Measurements from ENCODE around the gene MALRD1.
"Not testable (repeated sequence)": the region's sequence is repeated elsewhere in the genome, so short reads cannot be mapped to it uniquely, and the experiment has no call there.

MALRD1 gene

DNA sequence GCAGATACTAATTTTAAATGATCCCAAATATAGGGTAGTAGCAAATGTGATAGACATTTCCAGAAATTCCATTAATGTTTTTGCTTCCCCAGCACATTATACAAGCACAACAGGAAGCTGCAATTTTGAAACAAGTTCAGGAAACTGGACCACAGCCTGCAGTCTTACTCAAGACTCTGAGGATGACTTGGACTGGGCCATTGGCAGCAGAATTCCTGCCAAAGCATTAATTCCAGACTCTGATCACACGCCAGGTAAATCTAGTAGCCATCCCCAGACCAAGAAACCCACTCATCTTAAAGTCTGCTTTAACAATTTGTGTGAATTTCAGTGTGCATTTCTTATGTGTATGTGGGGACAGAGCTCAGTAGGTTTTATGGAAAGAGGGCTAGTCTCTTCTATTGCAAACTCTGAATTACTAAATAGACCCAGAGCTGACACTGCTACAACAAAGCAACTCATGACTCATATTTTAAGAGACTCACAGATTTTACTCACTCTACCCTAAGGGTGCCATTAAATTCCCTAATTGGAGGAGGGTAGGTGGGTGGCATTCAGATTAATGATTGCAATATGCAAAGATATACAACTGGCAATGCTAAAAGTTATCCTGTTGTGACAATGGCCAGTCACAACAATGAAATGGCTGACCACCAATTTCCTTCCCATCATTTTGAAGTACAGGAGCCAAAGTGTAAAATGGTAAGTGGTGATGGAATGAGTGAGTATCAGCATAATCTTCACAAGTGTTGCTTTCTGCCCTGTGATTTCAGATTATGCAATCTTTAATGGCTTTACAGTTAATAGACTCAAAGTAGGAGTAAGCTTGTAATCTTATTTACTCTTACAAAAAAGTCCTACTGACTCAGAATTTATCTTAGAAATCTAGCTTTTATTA is 450.0 kb downstream of the MALRD1 start:
- DNase-seq (ENCODE audit: low spot score), result no peak

DNA sequence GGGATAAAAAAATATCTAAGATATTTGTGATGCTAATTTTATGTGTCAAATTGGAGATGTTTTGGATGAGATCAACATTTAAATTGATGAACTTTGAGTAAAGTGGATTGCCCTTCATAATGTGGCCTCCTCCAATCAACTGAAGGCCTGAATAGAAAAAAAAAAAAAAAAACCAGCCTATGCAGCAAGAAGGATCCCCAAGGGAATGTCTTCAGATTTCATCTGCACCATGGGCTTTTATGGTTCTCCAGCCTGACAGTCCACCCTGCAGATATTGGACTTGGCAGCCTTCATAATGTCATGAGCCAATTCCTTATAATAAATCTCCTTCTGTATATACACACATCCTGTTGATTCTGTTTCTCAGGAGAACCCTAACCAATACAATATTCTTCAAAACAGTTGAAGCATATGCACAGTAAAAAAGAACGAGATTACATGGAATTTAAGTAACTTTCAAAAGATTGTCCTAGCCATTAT is 450.7 kb downstream of the MALRD1 start:
- DNase-seq (ENCODE audit: low spot score), result no peak

DNA sequence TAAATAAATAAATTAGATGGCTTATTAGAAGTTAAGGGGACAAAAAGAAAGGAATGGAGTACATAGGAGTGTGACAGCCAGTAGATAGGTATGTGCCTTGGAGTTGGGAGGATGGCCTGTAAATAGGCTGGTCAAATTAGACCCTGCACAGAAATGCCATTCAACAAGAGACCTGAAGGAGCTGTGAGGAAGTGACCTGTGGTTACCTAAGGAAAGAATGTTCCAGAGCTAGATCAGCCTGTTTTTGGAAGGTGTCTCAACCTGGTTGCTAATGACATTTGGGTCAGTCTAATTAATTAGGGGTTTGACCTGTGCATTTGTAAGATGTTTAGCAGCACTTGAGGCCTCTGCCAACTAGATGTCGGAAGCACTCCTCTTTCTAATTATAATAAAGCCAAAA is 452.4 kb downstream of the MALRD1 start:
- no peak for DNase-seq (ENCODE audit: low spot score)

DNA sequence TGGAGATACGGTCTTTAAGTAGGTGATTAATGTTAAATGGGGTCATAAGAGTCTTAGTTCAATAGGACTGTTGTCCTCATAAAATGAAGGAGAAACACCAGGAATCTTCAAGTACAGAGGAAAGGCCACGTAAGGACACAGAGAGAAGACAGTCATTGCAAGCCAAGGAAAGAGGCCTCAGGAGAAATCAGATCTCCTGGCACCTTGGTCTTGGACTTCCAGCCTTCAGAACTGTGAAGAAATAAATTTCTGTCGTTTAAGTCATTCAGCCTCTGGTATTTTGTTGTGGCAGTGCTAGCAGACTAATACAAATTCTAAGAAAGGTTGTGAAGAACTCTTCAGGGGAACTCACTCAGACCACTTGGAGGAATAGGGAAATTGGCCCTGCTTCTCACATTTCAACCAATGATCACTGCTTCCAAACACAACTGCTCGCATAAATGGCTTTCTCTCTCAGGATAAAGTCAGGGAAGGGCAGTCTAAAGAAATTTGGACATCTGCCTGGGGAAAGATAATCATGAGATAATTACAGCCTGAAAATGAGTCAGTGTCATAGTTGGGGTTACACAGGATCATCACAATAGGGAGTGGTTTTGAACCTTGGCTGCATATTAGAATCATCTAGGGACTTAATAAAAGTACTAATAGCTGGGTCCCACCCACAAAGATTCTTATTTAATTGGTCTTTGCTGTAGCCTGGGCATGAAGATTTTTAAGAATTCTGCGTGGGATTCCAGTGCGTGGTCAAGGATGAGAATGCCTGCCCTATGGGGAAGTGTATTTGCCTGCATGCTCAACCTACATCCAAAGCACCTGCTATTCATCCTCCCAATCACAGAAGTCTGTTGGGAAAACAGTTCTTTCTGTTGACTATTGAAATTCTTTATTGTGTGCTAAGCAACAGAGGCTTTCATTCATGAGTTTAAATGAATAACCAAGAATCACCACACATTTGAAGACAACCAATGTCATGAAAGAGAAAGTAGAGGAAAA is 457.0 kb downstream of the MALRD1 start:
- no peak for DNase-seq (ENCODE audit: low spot score)

DNA sequence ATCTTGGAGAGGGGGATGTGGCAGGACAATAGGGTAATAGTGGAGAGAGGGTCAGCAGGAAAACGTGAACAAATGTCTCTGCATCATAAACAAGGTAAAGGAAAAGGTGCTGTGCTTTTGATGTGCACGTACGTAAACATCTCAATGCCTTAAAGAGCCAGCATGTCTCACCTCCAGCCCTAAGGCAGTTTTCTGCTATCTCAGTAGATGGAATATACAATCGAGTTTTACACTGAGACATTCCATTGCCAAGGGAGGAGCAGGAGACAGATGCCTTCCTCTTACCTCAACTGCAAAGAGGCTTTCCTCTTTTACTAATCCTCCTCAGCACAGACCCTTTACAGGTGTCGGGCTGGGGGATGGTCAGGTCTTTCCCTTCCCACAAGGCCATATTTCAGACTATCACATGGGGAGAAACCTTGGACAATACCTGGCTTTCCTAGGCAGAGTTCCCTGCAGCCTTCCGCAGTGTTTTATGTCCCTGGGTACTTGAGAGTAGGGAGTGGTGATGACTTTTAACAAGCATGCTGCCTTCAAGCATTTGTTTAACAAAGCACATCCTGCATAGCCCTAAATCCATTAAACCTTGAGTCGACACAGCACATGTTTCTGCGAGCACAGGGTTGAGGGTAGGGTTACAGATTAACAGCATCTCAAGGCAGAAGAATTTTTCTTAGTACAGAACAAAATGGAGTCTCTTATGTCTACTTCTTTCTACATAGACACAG is 461.6 kb downstream of the MALRD1 start:
- DNase-seq (ENCODE audit: low spot score), result not testable (repeated sequence)

DNA sequence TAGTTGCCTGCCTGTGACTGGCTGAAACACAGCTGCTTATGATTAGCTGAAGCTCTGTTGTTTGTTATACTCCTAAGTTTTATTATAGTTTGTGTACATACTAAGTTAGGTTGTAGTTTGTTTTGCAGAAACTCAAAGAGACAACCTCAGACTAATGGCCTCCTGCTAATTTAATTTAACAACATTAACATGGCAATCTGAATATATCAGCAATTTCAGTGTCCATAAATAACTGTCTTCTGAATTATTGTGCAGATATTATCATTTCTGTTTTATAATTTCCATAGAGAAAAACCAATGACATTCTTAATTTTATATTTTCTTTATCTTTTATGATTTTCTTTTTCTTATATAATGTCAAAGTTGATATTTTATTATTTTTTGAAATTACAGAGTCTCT is 469.5 kb downstream of the MALRD1 start:
- no peak for DNase-seq (ENCODE audit: low spot score)

DNA sequence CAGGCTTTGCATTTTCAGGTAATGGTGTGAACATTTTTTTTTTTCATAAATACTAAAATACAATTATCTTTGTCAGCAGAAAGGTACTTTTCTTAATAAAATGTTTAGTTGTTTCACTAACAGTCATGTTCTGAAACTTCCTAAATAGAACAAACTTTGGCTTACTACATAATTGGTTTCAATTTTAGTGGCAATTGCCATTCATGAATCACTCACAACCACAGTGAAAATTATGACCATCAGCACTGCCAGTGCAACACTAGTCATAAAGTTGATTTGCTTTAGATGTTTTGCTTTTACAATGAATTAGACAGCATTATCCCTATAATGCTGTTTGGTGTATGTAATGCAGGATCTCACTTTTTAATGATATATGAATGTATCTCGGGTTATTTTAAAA is 470.0 kb downstream of the MALRD1 start:
- DNase-seq (ENCODE audit: low spot score), result no peak

DNA sequence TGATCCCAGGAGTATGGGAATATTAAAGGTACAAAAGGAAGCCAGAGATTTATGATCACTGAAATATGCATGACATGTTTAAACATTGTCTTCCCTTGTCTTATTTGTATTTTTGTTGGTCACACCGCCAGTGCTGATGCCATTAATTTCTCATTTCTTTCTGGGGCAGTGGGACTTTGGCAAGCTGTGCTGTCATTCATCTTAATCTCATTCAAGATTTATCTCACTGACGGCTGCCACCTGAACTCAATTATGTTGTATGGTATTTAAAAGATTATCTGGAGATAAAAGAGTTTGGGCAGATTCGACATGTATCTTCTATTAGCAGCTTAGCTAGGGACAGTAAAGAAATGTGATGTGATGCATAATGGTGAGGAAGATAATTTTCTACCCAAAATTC is 482.7 kb downstream of the MALRD1 start:
- no peak for DNase-seq (ENCODE audit: low spot score)

DNA sequence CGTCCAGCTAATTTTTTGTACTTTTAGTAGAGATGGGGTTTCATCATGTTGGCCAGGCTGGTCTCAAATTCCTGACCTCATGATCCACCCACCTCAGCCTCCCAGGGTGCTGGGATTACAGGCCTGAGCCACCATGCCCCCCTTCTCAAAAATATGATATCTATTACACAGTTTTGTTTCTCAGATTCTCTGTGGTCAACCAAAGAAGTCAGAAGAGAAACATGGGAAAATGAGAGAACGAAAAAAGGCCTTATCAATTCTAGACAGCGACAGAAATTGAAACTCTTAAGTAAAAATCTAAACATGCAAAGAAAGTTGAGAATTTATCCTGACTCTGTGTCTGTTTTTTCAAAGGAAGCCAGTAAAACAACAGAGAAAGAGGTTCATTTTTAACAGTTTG is 483.8 kb downstream of the MALRD1 start:
- DNase-seq (ENCODE audit: low spot score), result no peak

DNA sequence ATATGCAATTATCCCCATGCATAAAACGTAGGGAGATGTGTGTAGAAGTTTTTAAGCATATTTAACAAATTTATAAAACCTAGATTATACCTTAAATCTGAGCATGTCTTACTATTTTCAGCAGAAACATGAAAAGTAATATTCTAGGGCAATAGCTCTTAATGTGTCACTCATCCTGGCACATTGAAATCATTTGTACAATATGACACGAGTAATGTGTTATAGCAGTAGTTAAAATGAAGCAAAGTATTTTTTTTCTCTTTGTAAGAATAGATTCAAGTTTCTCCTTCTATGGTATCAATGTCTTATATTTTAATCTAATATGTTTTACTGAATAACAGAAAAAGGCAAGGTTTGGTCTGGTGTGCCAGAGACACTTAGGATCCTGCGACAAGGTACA is 492.7 kb downstream of the MALRD1 start:
- no peak for DNase-seq (ENCODE audit: low spot score)

DNA sequence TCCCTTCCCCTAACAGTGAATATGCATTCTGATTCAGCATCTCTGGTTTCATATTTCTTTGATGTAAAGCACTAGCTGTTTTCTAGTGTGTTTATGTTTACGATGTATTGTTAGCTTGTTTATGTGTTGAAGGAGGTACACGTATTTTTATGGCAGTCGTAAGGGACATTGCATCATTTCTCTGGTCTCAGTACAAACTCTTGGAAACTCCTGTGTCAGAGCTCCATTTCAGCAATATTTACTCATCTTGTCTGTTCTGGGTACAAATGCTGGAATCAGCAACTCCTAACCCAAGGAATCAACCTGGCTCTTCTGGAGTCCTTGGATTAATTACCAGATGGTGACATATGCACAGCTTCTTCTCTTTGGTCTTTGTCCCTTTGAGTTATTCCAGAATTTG is 497.6 kb downstream of the MALRD1 start:
- DNase-seq (ENCODE audit: low spot score), result no peak

DNA sequence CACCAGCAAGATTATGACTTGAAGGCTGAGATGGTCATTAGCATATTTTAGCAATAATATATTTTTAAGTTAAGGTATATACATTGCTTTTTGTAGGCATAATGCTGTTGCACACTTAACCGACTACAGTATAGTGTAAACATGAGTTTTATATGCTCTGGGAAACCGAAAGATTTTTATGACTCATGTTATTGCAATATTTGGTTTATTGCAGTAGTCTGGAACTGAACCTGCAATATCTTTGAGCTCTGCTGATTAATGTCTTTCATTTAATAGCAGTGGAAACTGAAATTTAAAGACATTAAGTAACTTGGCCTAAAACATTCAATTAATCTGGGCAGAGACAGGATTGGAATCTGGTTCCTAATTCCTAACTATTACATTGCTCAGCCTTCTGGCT is 500.9 kb downstream of the MALRD1 start:
- DNase-seq (ENCODE audit: low spot score), result no peak

DNA sequence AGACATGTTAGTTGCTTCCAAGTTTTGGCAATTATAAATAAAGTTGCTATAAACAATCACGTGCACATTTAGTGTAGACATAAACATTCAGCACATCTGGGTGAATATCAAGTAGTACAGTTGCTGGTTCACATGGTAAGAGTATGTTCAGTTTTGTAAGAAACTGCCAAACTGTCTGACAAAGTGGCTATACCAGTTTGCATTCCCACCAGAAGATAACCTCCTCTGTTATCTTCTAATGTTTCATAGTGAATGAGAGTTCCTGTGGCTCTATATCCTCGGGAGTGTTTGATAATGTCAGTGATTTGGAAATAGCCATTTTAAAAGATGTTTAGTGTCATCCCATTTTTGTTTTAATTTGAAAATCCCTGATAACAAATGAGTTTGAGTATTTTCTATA is 508.1 kb downstream of the MALRD1 start:
- no peak for DNase-seq (ENCODE audit: low spot score)

DNA sequence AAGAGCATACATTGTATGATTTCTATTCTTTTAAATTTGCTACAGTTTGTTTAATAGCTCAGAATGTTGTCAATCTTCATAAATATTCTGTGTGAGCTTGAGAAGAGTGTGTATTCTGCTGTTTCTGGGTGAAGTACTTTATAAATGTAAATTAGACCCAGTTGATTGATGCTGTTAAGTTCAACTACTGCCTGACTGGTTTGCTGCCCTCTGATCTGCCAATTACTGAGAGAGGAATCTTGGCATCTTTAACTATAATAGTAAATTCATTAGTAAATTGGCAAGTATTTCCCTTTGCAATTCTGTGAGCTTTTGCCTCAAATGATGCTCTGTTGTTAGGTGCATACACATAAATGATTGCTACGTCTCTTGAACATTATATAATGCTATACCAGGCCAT is 512.6 kb downstream of the MALRD1 start:
- DNase-seq (ENCODE audit: low spot score), result no peak

DNA sequence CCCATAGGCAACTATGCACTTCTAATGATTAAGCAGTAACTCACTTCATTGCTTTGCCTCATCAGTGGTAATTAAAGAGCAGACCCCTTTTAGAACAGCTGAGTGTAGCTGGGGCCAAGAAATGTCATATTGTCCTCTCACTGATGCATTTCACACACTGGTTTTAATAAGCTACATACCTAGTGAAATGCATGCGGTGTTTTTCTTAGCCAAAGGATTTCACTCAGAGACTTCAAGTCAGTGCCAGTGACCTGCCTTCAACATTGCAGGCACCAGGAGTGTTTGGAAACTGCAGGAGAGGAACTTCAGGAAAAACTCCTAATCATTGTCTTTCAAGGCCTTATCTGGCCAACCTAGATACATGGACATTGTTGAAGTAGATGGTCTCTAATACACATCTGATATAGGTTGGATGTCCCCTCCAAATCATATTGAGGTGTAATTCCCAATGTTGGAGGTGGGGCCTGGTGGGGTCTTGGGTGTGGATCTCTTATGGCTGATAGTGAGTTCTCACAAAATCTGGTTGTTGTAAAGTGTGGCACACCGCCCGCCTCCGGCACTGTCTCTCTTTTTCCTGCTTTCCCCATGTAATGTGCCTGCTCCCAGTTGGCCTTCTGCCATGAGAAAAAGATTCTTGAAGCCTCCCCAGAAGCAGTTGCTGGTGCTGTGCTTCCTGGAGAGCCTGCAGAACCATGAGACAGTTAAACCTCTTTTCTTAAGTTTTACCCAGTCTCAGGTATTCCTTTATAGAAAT is 515.0 kb downstream of the MALRD1 start:
- no peak for DNase-seq (ENCODE audit: low spot score)

DNA sequence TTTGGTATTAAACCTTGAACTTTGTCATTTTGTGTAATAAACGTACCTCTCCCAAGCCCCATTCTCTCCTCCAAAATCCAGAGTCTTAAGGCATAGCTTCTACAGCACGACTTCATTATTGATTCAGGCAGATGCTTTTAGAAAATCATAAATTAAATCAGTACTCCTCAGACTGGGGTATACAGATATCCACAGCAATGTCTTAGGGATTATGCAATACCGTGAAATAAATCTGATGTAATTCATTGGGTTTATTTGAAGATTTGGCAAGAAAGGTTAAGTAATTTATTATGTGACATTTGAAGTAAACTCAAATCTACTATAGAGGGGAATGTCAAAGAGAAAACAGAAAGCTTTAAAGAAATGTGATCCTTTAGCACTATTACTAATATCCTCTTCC is 521.5 kb downstream of the MALRD1 start:
- DNase-seq (ENCODE audit: low spot score), result no peak

DNA sequence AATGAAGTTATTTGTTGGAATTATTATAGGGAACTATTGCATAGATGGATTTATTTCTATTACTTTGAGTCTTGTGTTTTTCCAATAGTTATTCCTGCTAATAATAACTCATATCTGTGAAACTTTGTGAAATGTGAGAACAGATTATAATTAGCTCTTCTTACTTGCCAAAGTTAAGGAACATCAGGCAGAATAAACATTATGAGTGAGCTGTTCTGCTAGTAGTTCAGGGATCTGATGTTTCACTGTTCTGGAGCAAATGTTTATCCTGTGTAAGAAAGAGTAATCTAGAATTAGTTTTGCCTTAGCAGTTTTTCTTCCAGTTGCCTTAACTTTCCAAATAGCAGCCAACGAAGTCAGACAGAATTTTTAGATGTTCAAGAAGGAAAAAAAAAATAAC is 522.4 kb downstream of the MALRD1 start:
- peak; percentile 8 for DNase-seq (ENCODE audit: low spot score)

DNA sequence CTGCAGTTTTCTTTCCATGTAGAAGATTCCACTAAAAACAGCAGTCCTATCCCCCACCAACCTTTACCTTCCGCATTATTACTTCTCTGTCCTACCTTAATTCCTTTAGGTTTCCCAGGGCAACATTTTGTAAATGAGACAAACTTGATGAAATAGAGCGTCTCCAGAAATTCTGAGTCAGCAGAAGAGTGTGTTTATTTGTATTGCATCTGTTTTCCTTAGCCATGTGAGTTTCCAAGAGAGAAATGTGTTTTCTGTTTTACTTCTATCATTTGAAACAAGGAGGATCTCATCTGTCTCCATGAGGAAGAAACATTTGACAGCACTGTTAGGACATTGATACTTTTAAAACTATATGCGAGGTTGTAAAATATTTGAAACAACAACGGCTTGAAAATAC is 523.5 kb downstream of the MALRD1 start:
- DNase-seq (ENCODE audit: low spot score), result no peak

DNA sequence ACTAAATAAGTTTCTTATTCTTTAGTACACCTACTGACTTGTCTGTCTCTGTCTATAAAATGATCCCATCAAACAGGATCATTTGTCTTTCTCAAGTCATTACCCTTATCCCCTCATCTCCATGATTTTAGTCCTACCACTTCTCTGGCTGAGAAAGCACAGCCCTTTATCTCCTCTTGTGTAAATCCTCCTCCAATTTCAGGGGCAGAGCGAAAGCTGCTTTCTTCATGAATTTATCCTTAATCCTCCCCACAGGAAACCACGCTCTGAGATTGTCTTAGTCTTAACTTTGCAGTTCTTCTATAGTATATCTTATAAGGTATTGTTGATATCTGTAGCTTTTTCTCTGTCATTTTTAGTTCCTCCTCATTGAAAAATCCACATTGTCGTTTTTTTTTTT is 528.0 kb downstream of the MALRD1 start:
- DNase-seq (ENCODE audit: low spot score), result no peak

DNA sequence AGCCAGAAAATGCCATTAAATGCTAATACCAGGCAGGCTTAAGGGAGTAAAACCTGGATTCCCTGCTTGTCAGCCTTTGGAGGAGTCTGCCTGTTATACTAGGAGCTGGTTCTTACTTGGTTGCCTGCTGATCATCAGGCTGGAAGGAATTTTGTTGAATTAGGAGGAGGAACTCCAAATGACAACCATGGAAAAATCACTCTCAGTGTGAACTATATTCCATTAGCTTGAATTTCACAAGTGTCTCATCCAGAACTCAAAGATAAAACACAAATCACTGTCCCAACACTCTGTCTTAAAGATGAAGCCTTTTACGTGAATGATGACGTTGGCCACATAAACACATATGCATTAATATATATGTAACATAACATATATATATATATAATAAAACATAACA is 528.8 kb downstream of the MALRD1 start:
- no peak for DNase-seq (ENCODE audit: low spot score)

DNA sequence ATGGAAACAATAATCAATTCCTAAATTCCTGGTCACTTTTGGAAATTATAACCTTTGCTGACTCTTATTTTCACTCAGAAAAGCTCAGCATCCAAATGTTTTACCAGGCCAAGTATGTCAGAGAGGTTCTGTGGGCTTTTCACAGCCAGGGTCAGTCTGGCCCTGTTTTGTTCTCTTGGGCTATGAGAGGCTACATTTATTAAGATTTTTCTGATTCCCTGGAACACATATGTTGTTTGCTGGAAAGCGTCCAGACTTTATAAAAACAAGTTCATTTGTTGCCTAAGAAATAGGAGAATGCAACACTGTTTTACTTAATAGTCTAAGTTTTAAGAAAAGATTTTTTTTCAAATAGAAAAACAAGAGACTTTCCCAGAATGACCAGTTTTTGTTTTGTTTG is 529.2 kb downstream of the MALRD1 start:
- no peak for DNase-seq (ENCODE audit: low spot score)
